Measurements from ENCODE around the gene YLPM1.

The YLPM1 gene

DNA sequence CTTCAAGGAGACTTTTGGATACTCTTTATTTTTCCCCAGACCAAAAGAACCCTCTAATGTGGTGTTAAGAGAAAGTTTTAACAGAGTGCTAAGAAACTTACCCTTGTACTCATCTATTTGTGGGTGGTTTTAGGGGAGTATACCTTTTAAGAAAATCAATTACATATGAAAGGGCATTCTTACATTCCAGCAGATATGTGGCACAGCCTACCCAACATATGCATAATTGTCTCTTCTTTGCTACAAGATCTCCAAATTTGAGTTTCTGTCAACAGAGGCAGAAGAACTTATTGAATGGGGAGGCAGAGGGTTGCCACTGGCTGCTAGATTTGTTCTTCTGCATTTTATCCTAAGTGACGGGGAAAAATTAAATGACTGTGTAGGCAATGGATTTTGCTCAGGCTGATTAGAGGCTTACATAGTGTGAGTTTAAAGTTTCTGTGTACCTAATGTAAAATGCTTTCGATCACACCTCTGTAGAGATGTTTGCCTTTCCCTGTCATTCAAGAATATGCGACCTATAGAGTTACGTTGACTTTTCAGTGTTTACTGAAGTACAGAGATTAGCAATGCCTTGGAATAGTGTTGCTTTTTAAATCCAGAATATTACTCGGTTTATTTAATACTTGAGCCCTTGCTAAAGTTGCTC, 58.3 kb downstream of the YLPM1 start:
- ChIA-PET POLR2A (no interaction called here), CTCF (no interaction called here)
- DNase-seq (ENCODE audit: extremely low spot score): no peak
- TF ChIP-seq FOXM1 (IDR thresholded peaks at IDR 0.05; ENCODE audit: borderline replicate concordance): no peak
- TF ChIP-seq, protein P1, sequence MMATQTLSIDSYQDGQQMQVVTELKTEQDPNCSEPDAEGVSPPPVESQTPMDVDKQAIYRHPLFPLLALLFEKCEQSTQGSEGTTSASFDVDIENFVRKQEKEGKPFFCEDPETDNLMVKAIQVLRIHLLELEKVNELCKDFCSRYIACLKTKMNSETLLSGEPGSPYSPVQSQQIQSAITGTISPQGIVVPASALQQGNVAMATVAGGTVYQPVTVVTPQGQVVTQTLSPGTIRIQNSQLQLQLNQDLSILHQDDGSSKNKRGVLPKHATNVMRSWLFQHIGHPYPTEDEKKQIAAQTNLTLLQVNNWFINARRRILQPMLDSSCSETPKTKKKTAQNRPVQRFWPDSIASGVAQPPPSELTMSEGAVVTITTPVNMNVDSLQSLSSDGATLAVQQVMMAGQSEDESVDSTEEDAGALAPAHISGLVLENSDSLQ (IDR thresholded peaks at IDR 0.05): no peak

GRCh38 chr14:74824997-74825396, 61.9 kb downstream of the YLPM1 start:
- ChIA-PET CTCF (no interaction called here), POLR2A (no interaction called here)
- no peak for TF ChIP-seq ZNF384 (IDR thresholded peaks at IDR 0.05)
- DNase-seq (ENCODE audit: extremely low spot score): no peak

DNA sequence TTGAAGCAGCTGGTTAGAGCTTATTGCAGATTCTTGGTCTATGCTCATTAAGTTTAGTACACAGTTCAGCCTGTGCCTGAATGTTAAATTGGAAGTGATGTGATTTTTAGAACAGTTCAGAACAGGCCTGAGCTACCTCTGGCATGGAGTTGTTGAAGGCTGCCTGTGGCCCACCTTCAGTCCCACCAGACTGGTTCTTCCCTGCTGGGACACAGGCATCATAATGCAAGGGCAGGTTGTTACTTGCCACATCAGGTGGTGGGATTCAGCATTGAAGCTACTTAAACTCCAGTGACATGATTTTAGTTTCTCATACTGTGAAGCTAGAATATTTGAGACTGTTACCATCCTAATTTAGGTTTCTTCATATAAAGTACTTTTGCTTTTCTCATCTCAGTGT, 63.5 kb downstream of the YLPM1 start:
- ChIA-PET POLR2A (no interaction called here), CTCF (no interaction called here)

GRCh38 chr14:74829251-74829650, 66.1 kb downstream of the YLPM1 start:
- no peak for DNase-seq (ENCODE audit: extremely low spot score)
- TF ChIP-seq, protein P1 (IDR thresholded peaks at IDR 0.05): no peak
- TF ChIP-seq CTBP1 (IDR thresholded peaks at IDR 0.05; ENCODE audit: borderline replicate concordance) (no peak), SP1 (IDR thresholded peaks at IDR 0.05) (no peak), ZNF384 (IDR thresholded peaks at IDR 0.05) (no peak), FOXM1 (IDR thresholded peaks at IDR 0.05; ENCODE audit: borderline replicate concordance) (no peak), FOXK2 (IDR thresholded peaks at IDR 0.05) (no peak), L3MBTL2 (conservative IDR thresholded peaks at IDR 0.05) (no peak), FOXA1 (IDR thresholded peaks at IDR 0.05) (no peak), HDGF (IDR thresholded peaks at IDR 0.05; ENCODE audit: borderline replicate concordance) (no peak), ARNT (IDR thresholded peaks at IDR 0.05) (no peak), BHLHE40 (IDR thresholded peaks at IDR 0.05; ENCODE audit: borderline replicate concordance) (no peak), TARDBP (IDR thresholded peaks at IDR 0.05) (no peak), SUZ12 (IDR thresholded peaks at IDR 0.05) (no peak)
- ChIA-PET POLR2A (no interaction called here), CTCF (no interaction called here)

More for the DNA sequence above, 63.5 kb downstream of the YLPM1 start:
- TF ChIP-seq FOXA1 (IDR thresholded peaks at IDR 0.05): no peak
- TF ChIP-seq LEF1 (IDR thresholded peaks at IDR 0.05; ENCODE audit: borderline replicate concordance): no peak
- TF ChIP-seq ELF4 (IDR thresholded peaks at IDR 0.05): no peak
- TF ChIP-seq SUZ12 (IDR thresholded peaks at IDR 0.05): no peak
- no peak for TF ChIP-seq ZNF384 (IDR thresholded peaks at IDR 0.05)
- TF ChIP-seq TARDBP (IDR thresholded peaks at IDR 0.05): no peak
- TF ChIP-seq BHLHE40 (IDR thresholded peaks at IDR 0.05; ENCODE audit: borderline replicate concordance): no peak
- no peak for TF ChIP-seq HDGF (IDR thresholded peaks at IDR 0.05; ENCODE audit: borderline replicate concordance)
- no peak for TF ChIP-seq FOXM1 (IDR thresholded peaks at IDR 0.05; ENCODE audit: borderline replicate concordance)
- TF ChIP-seq CTBP1 (IDR thresholded peaks at IDR 0.05; ENCODE audit: borderline replicate concordance): no peak
- no peak for TF ChIP-seq FOXK2 (IDR thresholded peaks at IDR 0.05)
- no peak for TF ChIP-seq ARNT (IDR thresholded peaks at IDR 0.05)
- no peak for TF ChIP-seq L3MBTL2 (conservative IDR thresholded peaks at IDR 0.05)
- TF ChIP-seq, protein P1 (IDR thresholded peaks at IDR 0.05): no peak
- no peak for TF ChIP-seq NFRKB (IDR thresholded peaks at IDR 0.05)
- no peak for TF ChIP-seq SP1 (IDR thresholded peaks at IDR 0.05)
- no peak for DNase-seq (ENCODE audit: extremely low spot score)

DNA sequence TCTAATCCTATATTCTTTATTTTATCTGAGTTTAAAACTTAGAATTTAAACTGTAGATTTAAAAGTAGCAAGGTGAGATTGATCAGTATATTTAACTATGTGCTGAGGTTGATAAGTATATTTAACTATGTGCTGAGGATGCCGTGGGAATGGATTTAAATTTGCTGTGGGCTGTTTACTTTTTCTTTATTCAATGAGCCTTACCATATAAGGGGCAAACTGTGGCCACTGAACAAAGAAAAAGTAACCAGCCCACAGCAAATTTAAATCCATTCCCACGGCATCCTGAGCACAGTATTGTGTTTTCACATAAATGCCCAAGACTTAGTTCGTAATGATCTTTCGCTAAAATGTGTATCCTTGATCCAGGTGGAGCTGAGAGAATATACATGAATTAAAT, 69.7 kb downstream of the YLPM1 start:
- ChIA-PET CTCF (interaction anchor here (0.6 kb wide), 1 partner anchor 37 kb away, joined by 3 read pairs; no protein-coding TSS in a partner anchor), POLR2A (no interaction called here)
- TF ChIP-seq ELF4 (IDR thresholded peaks at IDR 0.05) (no peak), SP1 (IDR thresholded peaks at IDR 0.05) (no peak), CTBP1 (IDR thresholded peaks at IDR 0.05; ENCODE audit: borderline replicate concordance) (no peak), TARDBP (IDR thresholded peaks at IDR 0.05) (no peak), SUZ12 (IDR thresholded peaks at IDR 0.05) (no peak), NFRKB (IDR thresholded peaks at IDR 0.05) (no peak), FOXA1 (IDR thresholded peaks at IDR 0.05) (no peak), LEF1 (IDR thresholded peaks at IDR 0.05; ENCODE audit: borderline replicate concordance) (no peak), BHLHE40 (IDR thresholded peaks at IDR 0.05; ENCODE audit: borderline replicate concordance) (no peak), FOXM1 (IDR thresholded peaks at IDR 0.05; ENCODE audit: borderline replicate concordance) (no peak), ZNF384 (IDR thresholded peaks at IDR 0.05) (no peak), ARNT (IDR thresholded peaks at IDR 0.05) (no peak)
- TF ChIP-seq, protein P1 (IDR thresholded peaks at IDR 0.05): no peak
- DNase-seq (ENCODE audit: extremely low spot score): no peak

- DNase-seq (ENCODE audit: extremely low spot score): no peak
- POLR2A ChIA-PET: no interaction called here
- TF ChIP-seq ELF4 (IDR thresholded peaks at IDR 0.05): no peak
- no peak for TF ChIP-seq TARDBP (IDR thresholded peaks at IDR 0.05)
- TF ChIP-seq ZNF384 (IDR thresholded peaks at IDR 0.05): no peak
- no peak for TF ChIP-seq SUZ12 (IDR thresholded peaks at IDR 0.05)
- no peak for TF ChIP-seq NFRKB (IDR thresholded peaks at IDR 0.05)
- TF ChIP-seq ARNT (IDR thresholded peaks at IDR 0.05): no peak
- TF ChIP-seq FOXK2 (IDR thresholded peaks at IDR 0.05): no peak
- TF ChIP-seq, protein P1 (IDR thresholded peaks at IDR 0.05): no peak
- no peak for TF ChIP-seq FOXM1 (IDR thresholded peaks at IDR 0.05; ENCODE audit: borderline replicate concordance)
- no peak for TF ChIP-seq LEF1 (IDR thresholded peaks at IDR 0.05; ENCODE audit: borderline replicate concordance)
- no peak for TF ChIP-seq HDGF (IDR thresholded peaks at IDR 0.05; ENCODE audit: borderline replicate concordance)
- no peak for TF ChIP-seq FOXA1 (IDR thresholded peaks at IDR 0.05)
- TF ChIP-seq SP1 (IDR thresholded peaks at IDR 0.05): no peak
- TF ChIP-seq BHLHE40 (IDR thresholded peaks at IDR 0.05; ENCODE audit: borderline replicate concordance): no peak
- TF ChIP-seq L3MBTL2 (conservative IDR thresholded peaks at IDR 0.05): no peak
- TF ChIP-seq CTBP1 (IDR thresholded peaks at IDR 0.05; ENCODE audit: borderline replicate concordance): no peak
- CTCF ChIA-PET: no interaction called here
These were observed 71.7 kb downstream of the YLPM1 start for GRCh38 chr14:74834692-74835392.

All from HEK293T (cell line).